H1 (cell line): ENCODE data around the gene NBAS. TPM values are rescaled to one million over a fixed set of nuclear protein-coding genes. Genes with fewer than 3 reads are reported as not detected.

Experiments used
- CTCF ChIA-PET: fragments of 300-600 bp; sonication (Branson Sonifier 250); formaldehyde crosslinking; loops from one replicate; lab custom pipeline; 2021; ENCODE audit not compliant: partially characterized antibody; lab: Charles Lee
- POLR2A ChIA-PET: fragments of 300-600 bp; sonication (Branson Sonifier 250); formaldehyde crosslinking; loops from one replicate; lab custom pipeline; 2021; ENCODE audit warnings: inconsistent platforms; ENCODE audit not compliant: partially characterized antibody; lab: Charles Lee
- DNase-seq, 2 experiments: peaks; one replicate each; pipeline versions ENCODE4 v3.0.0 to v3.0.0-alpha.2; 2010 to 2022; ENCODE audit warnings: low spot score in 2 of 2, low read depth in 1 of 2, mixed read lengths in 1 of 2
- FAIRE-seq: peaks from 2 replicates; lab custom pipeline; 2011; peaks lifted over from hg19 to GRCh38; lab: Jason Lieb, UNC
- H2AFZ ChIP-seq: 2 replicates; pipeline ENCODE4 v1.8.1; 2012; ENCODE audit warnings: low read length, inconsistent platforms
- H2AK5ac ChIP-seq: 2 replicates; pipeline ENCODE4 v1.6.1; 2013; ENCODE audit warnings: low read depth, low read length
- H2BK120ac ChIP-seq: replicated peaks from 2 replicates; pipeline ENCODE3; 2013; ENCODE audit warnings: low read depth, low read length, inconsistent platforms
- H2BK12ac ChIP-seq: 2 replicates; pipeline ENCODE4 v1.6.1; 2013; ENCODE audit warnings: low read depth, low read length
- H2BK15ac ChIP-seq: 2 replicates; pipeline ENCODE4 v1.6.1; 2013; ENCODE audit warnings: low read length
- H2BK20ac ChIP-seq: 2 replicates; pipeline ENCODE4 v1.6.1; 2013; ENCODE audit warnings: low read length
- H2BK5ac ChIP-seq: 2 replicates; pipeline ENCODE4 v1.6.1; 2013; ENCODE audit warnings: low read depth, low read length
- H3K14ac ChIP-seq: 2 replicates; pipeline ENCODE4 v1.6.1; 2013; ENCODE audit warnings: inconsistent platforms; ENCODE audit not compliant: insufficient read length
- H3K18ac ChIP-seq: 2 replicates; pipeline ENCODE4 v1.6.1; 2013; ENCODE audit warnings: low read length; ENCODE audit errors: extremely low read depth
- H3K23ac ChIP-seq: 2 replicates; pipeline ENCODE4 v1.6.1; 2013; ENCODE audit warnings: inconsistent platforms; ENCODE audit not compliant: insufficient read length
- H3K23me2 ChIP-seq: 2 replicates; pipeline ENCODE4 v1.6.1; 2013; ENCODE audit warnings: low read depth, low read length
- H3K27ac ChIP-seq: 2 replicates; pipeline ENCODE4 v1.6.1; 2011; ENCODE audit warnings: low read depth, low read length, inconsistent platforms
- H3K27me3 ChIP-seq, 4 experiments: replicated peaks in 1 of 4; 1 replicate in 1 of 4; 2 replicates in 3 of 4; pipeline versions ENCODE4 v1.6.1 to v1.8.1; 2011 to 2013; ENCODE audit warnings: low read length in 3 of 4, mild to moderate bottlenecking in 3 of 4, inconsistent platforms in 2 of 4, mixed read lengths in 2 of 4, moderate library complexity in 1 of 4; ENCODE audit not compliant: control insufficient read depth in 3 of 4, insufficient read depth in 3 of 4; ENCODE audit errors: extremely low read depth in 1 of 4
- H3K36me3 ChIP-seq, 4 experiments: 2 replicates each; pipeline versions ENCODE4 v1.6.1 to v1.8.1; 2011 to 2013; ENCODE audit warnings: mild to moderate bottlenecking in 4 of 4, low read length in 3 of 4, moderate library complexity in 2 of 4, control low read depth in 1 of 4, inconsistent platforms in 1 of 4; ENCODE audit not compliant: insufficient read depth in 4 of 4, control insufficient read depth in 2 of 4
- H3K4ac ChIP-seq: replicated peaks from 2 replicates; pipeline ENCODE3; 2013; ENCODE audit warnings: low read length, low read depth, mixed read lengths, inconsistent platforms; ENCODE audit not compliant: insufficient read length
- H3K4me1 ChIP-seq, 4 experiments: replicated peaks in 1 of 4; 1 replicate in 1 of 4; 2 replicates in 3 of 4; pipeline versions ENCODE4 v1.6.1 to v1.8.1; 2011 to 2013; ENCODE audit warnings: low read length in 3 of 4, inconsistent platforms in 2 of 4, mixed read lengths in 1 of 4; ENCODE audit not compliant: insufficient read depth in 4 of 4, control insufficient read depth in 3 of 4
- H3K4me2 ChIP-seq, 2 experiments: 2 replicates each; pipeline versions ENCODE4 v1.6.1 to v1.8.1; 2011 to 2013; ENCODE audit warnings: low read depth in 2 of 2, low read length in 2 of 2, control low read depth in 1 of 2, inconsistent platforms in 1 of 2, mild to moderate bottlenecking in 1 of 2; ENCODE audit not compliant: insufficient read depth in 1 of 2
- H3K4me3 ChIP-seq, 4 experiments: fragments of 200-600, 300-600 bp in 1 of 4; sonication (generic), shearing (Covaris generic), sonication (Bioruptor Twin) in 1 of 4; 2 replicates each; pipeline versions ENCODE4 v1.5.1 to v1.8.1; 2011 to 2016; ENCODE audit warnings: low read length in 4 of 4, low read depth in 3 of 4, control low read depth in 2 of 4, inconsistent platforms in 2 of 4, mild to moderate bottlenecking in 2 of 4, mixed read lengths in 1 of 4, moderate library complexity in 1 of 4; ENCODE audit not compliant: insufficient read depth in 2 of 4; ENCODE audit errors: extremely low read depth in 1 of 4
- H3K56ac ChIP-seq: replicated peaks from 2 replicates; pipeline ENCODE3; 2013; ENCODE audit warnings: low read depth, mild to moderate bottlenecking, mixed read lengths, low read length, inconsistent platforms; ENCODE audit not compliant: insufficient read length
- H3K79me1 ChIP-seq: 2 replicates; pipeline ENCODE4 v1.6.1; 2013; ENCODE audit warnings: low read depth, low read length, control low read depth
- H3K79me2 ChIP-seq, 2 experiments: 2 replicates each; pipeline versions ENCODE4 v1.6.1 to v1.8.1; 2012 to 2013; ENCODE audit warnings: low read length in 2 of 2, mild to moderate bottlenecking in 2 of 2, inconsistent platforms in 1 of 2; ENCODE audit not compliant: insufficient read depth in 2 of 2, control insufficient read depth in 1 of 2
- H3K9ac ChIP-seq, 4 experiments: replicated peaks in 1 of 4; 1 replicate in 1 of 4; 2 replicates in 3 of 4; pipeline versions ENCODE4 v1.6.1 to v1.8.1; 2011 to 2013; ENCODE audit warnings: low read depth in 3 of 4, low read length in 3 of 4, control low read depth in 2 of 4, mild to moderate bottlenecking in 2 of 4, moderate library complexity in 2 of 4, inconsistent platforms in 1 of 4; ENCODE audit errors: extremely low read depth in 1 of 4
- H3K9me3 ChIP-seq, 2 experiments: 2 replicates each; pipeline versions ENCODE4 v1.6.1 to v1.8.1; 2012 to 2013; ENCODE audit warnings: mild to moderate bottlenecking in 2 of 2, moderate library complexity in 2 of 2, control low read depth in 1 of 2, inconsistent platforms in 1 of 2, low read depth in 1 of 2, low read length in 1 of 2, mixed read lengths in 1 of 2; ENCODE audit not compliant: insufficient read depth in 2 of 2
- H4K20me1 ChIP-seq, 2 experiments: replicated peaks in 1 of 2; 2 replicates each; pipeline versions ENCODE3 to v1.8.1; 2011 to 2013; ENCODE audit warnings: inconsistent platforms in 2 of 2, low read length in 2 of 2, mild to moderate bottlenecking in 1 of 2; ENCODE audit not compliant: insufficient read depth in 2 of 2, control insufficient read depth in 1 of 2
- H4K5ac ChIP-seq: 2 replicates; pipeline ENCODE4 v1.6.1; 2013; ENCODE audit warnings: low read length, low read depth, mixed read lengths, inconsistent platforms; ENCODE audit not compliant: insufficient read length
- H4K8ac ChIP-seq: 2 replicates; pipeline ENCODE4 v1.8.0; 2013; ENCODE audit warnings: mild to moderate bottlenecking, moderate library complexity, low read length, inconsistent platforms; ENCODE audit not compliant: insufficient read depth; ENCODE audit errors: extremely low read depth
- H4K91ac ChIP-seq: replicated peaks from 2 replicates; pipeline ENCODE3; 2013; ENCODE audit warnings: low read length, mixed read lengths, inconsistent platforms; ENCODE audit not compliant: insufficient read length
- BCL11A ChIP-seq, 2 experiments: IDR thresholded peaks; one replicate each; pipeline ENCODE4 v1.6.1; 2011; ENCODE audit warnings: low read depth in 2 of 2, low read length in 2 of 2, mild to moderate bottlenecking in 2 of 2
- CTBP2 ChIP-seq: IDR thresholded peaks from 2 replicates; pipeline ENCODE4 v1.7.0; 2011; ENCODE audit warnings: borderline replicate concordance, mild to moderate bottlenecking, moderate library complexity, mixed read lengths, low read length; ENCODE audit not compliant: insufficient read depth, insufficient read length
- HDAC6 ChIP-seq: IDR thresholded peaks from one replicate; pipeline ENCODE4 v1.7.1; 2012; ENCODE audit warnings: low read depth, mild to moderate bottlenecking, inconsistent platforms, low read length, moderate library complexity
- KDM4A ChIP-seq: IDR thresholded peaks from one replicate; pipeline ENCODE4 v1.7.1; 2012; ENCODE audit warnings: low read depth, mild to moderate bottlenecking, moderate library complexity, low read length, inconsistent platforms; ENCODE audit not compliant: severe bottlenecking
- POLR2A ChIP-seq, 2 experiments: IDR thresholded peaks; 1 replicate in 1 of 2; 2 replicates in 1 of 2; pipeline ENCODE4 v1.6.1; 2011; ENCODE audit warnings: low read depth in 2 of 2, low read length in 2 of 2, mild to moderate bottlenecking in 2 of 2; ENCODE audit errors: control extremely low read depth in 1 of 2
- RNF2 ChIP-seq: fragments of 200-900, 300-1000 bp; sonication (generic); IDR thresholded peaks from 2 replicates; pipeline ENCODE4 v1.7.1; 2016; ENCODE audit warnings: borderline replicate concordance, low read depth, mild to moderate bottlenecking, antibody characterized with exemption, low read length; ENCODE audit not compliant: poor library complexity, severe bottlenecking; ENCODE audit errors: missing control alignments
- RXRA ChIP-seq: IDR thresholded peaks from 2 replicates; pipeline ENCODE4 v1.6.1; 2011; ENCODE audit warnings: low read depth, mild to moderate bottlenecking, low read length, moderate library complexity; ENCODE audit not compliant: insufficient read depth
- SP2 ChIP-seq: IDR thresholded peaks from 2 replicates; pipeline ENCODE4 v1.6.1; 2012; ENCODE audit warnings: mild to moderate bottlenecking, low read length, inconsistent platforms
- SUZ12 ChIP-seq: fragments of 200-600 bp; sonication (generic); IDR thresholded peaks from 2 replicates; pipeline ENCODE4 v1.6.1; 2012; ENCODE audit warnings: mild to moderate bottlenecking, inconsistent platforms, low read length, moderate library complexity, mixed read lengths
- TAF1 ChIP-seq: IDR thresholded peaks from 2 replicates; pipeline ENCODE4 v1.6.1; 2011; ENCODE audit warnings: mild to moderate bottlenecking, low read depth, low read length
- TBP ChIP-seq: IDR thresholded peaks from 2 replicates; pipeline ENCODE4 v1.6.1; 2011; ENCODE audit warnings: low read depth, low read length, improper control_type of control experiment
- TEAD4 ChIP-seq: IDR thresholded peaks from 2 replicates; pipeline ENCODE4 v1.6.1; 2012; ENCODE audit warnings: low read depth, low read length, inconsistent platforms, mixed read lengths
- ZNF274 ChIP-seq: IDR thresholded peaks from 2 replicates; pipeline ENCODE4 v1.7.0; 2012; ENCODE audit warnings: low read length, borderline replicate concordance; ENCODE audit errors: extremely low read depth
- WGBS, 2 experiments: shearing (Covaris generic) in 1 of 2; methylation state at CpG; one replicate each; pipeline versions ENCODE4 v1.1.6 to v1.1.7; 2013 to 2015; ENCODE audit warnings: low lambda C conversion rate in 2 of 2, mixed read lengths in 2 of 2, inconsistent platforms in 1 of 2, low coverage in 1 of 2, missing lambda C conversion rate in 1 of 2; ENCODE audit not compliant: insufficient replicate concordance in 2 of 2, insufficient coverage in 1 of 2, insufficient read length in 1 of 2; ENCODE audit errors: extremely low coverage in 1 of 2, missing lambda C conversion rate in 1 of 2; 5-methylcytosine and 5-hydroxymethylcytosine counted together
- polyA plus RNA-seq, 7 experiments: library from polyadenylated mRNA; depleted of rRNA in 3 of 7; stranded (reverse) in 5 of 7; unstranded in 2 of 7; fragments of >200 nt in 5 of 7; fragments of 200-250 nt in 2 of 7; gene quantifications; 1 replicate in 5 of 7; 2 replicates in 1 of 7; 4 replicates in 1 of 7; pipeline versions ENCODE4 v1.2.1 to v1.2.3, GENCODE V29; 2011 to 2013; ENCODE audit warnings: missing spikeins in 2 of 7, mixed read lengths in 2 of 7
- total RNA-seq: library from RNA; stranded (reverse); fragmentation: NEBNext Ultra II Directional; extraction: Animal tissue kit (Norgen Biotek cat#: 25700); gene quantifications from 2 replicates; pipeline ENCODE4 v1.2.1, GENCODE V29; 2021
- TF ChIP-seq, protein P1 (sequence below): IDR thresholded peaks from 2 replicates; pipeline ENCODE4 v1.6.1; 2011; ENCODE audit warnings: low read length, improper control_type of control experiment

The NBAS gene
- total and polyA plus RNA-seq, 2 of the 8 experiments (the other 6 are each of a cell fraction or from before 2014, with no cell fraction given) = 19.6 to 34.8 TPM

GRCh38 chr2:15399241-15399640 lies 161.9 kb downstream of the NBAS start:
- POLR2A ChIA-PET = no interaction called here
- no peak overlapping the region for H3K4ac ChIP-seq
- no peaks in the 10 kb centered on the region for H3K9me3 ChIP-seq
- no peak overlapping the region for H3K18ac ChIP-seq
- H3K4me1 ChIP-seq = no peaks in the 10 kb centered on the region
- H3K4me2 ChIP-seq = no peak overlapping the region
- 93% methylated on average over 1 of the region's 1 CpG; no CpG with 5 or more reads in 1 of the 2 experiments for WGBS, 2 experiments
- no peak for DNase-seq
- no peaks in the 10 kb centered on the region for H4K20me1 ChIP-seq
- H2BK12ac ChIP-seq = no peak overlapping the region
- no peak overlapping the region for H2AK5ac ChIP-seq
- H2AFZ ChIP-seq = no peak overlapping the region
- no peaks in the 10 kb centered on the region for H3K79me1 ChIP-seq
- no peak overlapping the region for H3K27ac ChIP-seq
- no peak overlapping the region for H2BK20ac ChIP-seq
- H3K4me3 ChIP-seq = no peak overlapping the region
- no peaks in the 10 kb centered on the region for H3K36me3 ChIP-seq
- no peak overlapping the region for H3K56ac ChIP-seq
- H4K8ac ChIP-seq = no peak overlapping the region
- H3K79me2 ChIP-seq = no peaks in the 10 kb centered on the region
- H3K23me2 ChIP-seq = no peaks in the 10 kb centered on the region
- no peak overlapping the region for H4K5ac ChIP-seq
- H3K9ac ChIP-seq = no peak overlapping the region
- no peak overlapping the region for H3K23ac ChIP-seq
- FAIRE-seq = no peak
- H2BK120ac ChIP-seq = no peak overlapping the region
- H3K14ac ChIP-seq = no peak overlapping the region
- H4K91ac ChIP-seq = no peak overlapping the region
- no peak overlapping the region for H2BK15ac ChIP-seq
- H3K27me3 ChIP-seq = no peaks in the 10 kb centered on the region
- CTCF ChIA-PET = no interaction called here
- H2BK5ac ChIP-seq = no peak overlapping the region
- no peak for TF ChIP-seq TAF1
- no peak for TF ChIP-seq HDAC6
- TF ChIP-seq SUZ12 = no peak
- TF ChIP-seq RNF2 = no peak
- no peak for TF ChIP-seq SP2
- TF ChIP-seq CTBP2 = no peak
- no peak for TF ChIP-seq BCL11A (IDR thresholded peaks at IDR 0.05; ENCODE audit: low read depth in 2 of 2, low read length in 2 of 2)
- TF ChIP-seq, protein P1, sequence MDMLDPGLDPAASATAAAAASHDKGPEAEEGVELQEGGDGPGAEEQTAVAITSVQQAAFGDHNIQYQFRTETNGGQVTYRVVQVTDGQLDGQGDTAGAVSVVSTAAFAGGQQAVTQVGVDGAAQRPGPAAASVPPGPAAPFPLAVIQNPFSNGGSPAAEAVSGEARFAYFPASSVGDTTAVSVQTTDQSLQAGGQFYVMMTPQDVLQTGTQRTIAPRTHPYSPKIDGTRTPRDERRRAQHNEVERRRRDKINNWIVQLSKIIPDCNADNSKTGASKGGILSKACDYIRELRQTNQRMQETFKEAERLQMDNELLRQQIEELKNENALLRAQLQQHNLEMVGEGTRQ = no peak
- TF ChIP-seq RXRA = no peak
- TF ChIP-seq TBP = no peak
- no peak for TF ChIP-seq TEAD4
- TF ChIP-seq ZNF274 = no peak
- TF ChIP-seq POLR2A (IDR thresholded peaks at IDR 0.05; ENCODE audit: control extremely low read depth in 1 of 2, low read depth in 2 of 2, low read length in 2 of 2) = no peak
- no peak for TF ChIP-seq KDM4A
